Transverse colon (tissue), 4 donors: ENCODE data around the gene MAGI2. TPM values are rescaled to one million over a fixed set of nuclear protein-coding genes. Genes with fewer than 3 reads are reported as not detected.

ENCODE experiments used
- DNase-seq: peaks from one replicate; pipeline ENCODE4 v3.0.0-alpha.2; 2019
- H3K27ac ChIP-seq, 4 donors: fragments of 200-600 bp; sonication (generic); 2 replicates each; pipeline ENCODE4 v1.5.1; 2016 to 2018; ENCODE audit warnings: inconsistent platforms in 4 of 4
- H3K27me3 ChIP-seq: fragments of 200-600 bp; sonication (generic); 2 replicates; pipeline ENCODE4 v1.5.1; 2017; ENCODE audit warnings: inconsistent platforms
- H3K36me3 ChIP-seq, 4 donors: fragments of 200-600 bp; sonication (generic); 2 replicates each; pipeline ENCODE4 v1.5.1; 2017 to 2019; ENCODE audit warnings: inconsistent platforms in 4 of 4
- H3K4me1 ChIP-seq, 4 donors: fragments of 200-600 bp; sonication (generic); 2 replicates each; pipeline ENCODE4 v1.5.1; 2017 to 2020; ENCODE audit warnings: inconsistent platforms in 4 of 4
- H3K4me3 ChIP-seq, 4 donors: fragments of 200-600 bp; sonication (generic); 1 replicate in 1 of 4; 2 replicates in 3 of 4; pipeline versions ENCODE4 v1.5.1 to v1.6.1; 2017 to 2019; ENCODE audit warnings: inconsistent platforms in 4 of 4
- H3K9me3 ChIP-seq, 2 donors: fragments of 200-600 bp; sonication (generic); 2 replicates each; pipeline ENCODE4 v1.5.1; 2017 to 2019; ENCODE audit warnings: inconsistent platforms in 2 of 2
- EP300 ChIP-seq: sonication (generic); formaldehyde crosslinking; IDR thresholded peaks from one replicate; pipeline ENCODE4 v1.6.1; 2017; ENCODE audit warnings: antibody characterized with exemption, low read depth
- POLR2A ChIP-seq: fragments of 450-650 bp; IDR thresholded peaks from one replicate; pipeline ENCODE4 v1.6.1; 2016; ENCODE audit warnings: antibody characterized with exemption, mild to moderate bottlenecking, moderate library complexity
- POLR2AphosphoS5 ChIP-seq, 3 donors: sonication (generic); formaldehyde crosslinking; IDR thresholded peaks; one replicate each; pipeline ENCODE4 v1.6.1; 2016; ENCODE audit warnings: antibody characterized with exemption in 3 of 3
- WGBS, 2 donors: methylation state at CpG; one replicate each; pipeline ENCODE4 v1.1.5; 2018; ENCODE audit warnings: low coverage in 1 of 2; 5-methylcytosine and 5-hydroxymethylcytosine counted together
- in situ Hi-C, 4 donors: fragments of 200-750 bp; cut with MboI; loops; one replicate each; pipeline versions ENCODE4 v1.15.0 to v1.15.1; 2017; ENCODE audit warnings: low sequenced_read_pairs in 3 of 4, low pct_ligation_motif_present in 1 of 4, low pct_unique_long_range_greater_than_20kb in 1 of 4
- intact Hi-C: fragments of 100-400 bp; cut with DNase I; formaldehyde crosslinking; loops from one replicate; pipeline ENCODE4 v1.15.1; 2023; ENCODE audit warnings: low total_unique reads
- total RNA-seq, 4 donors: library from RNA; depleted of rRNA; stranded (reverse); fragments of >200 nt; gene quantifications; one replicate each; pipeline ENCODE4 v1.1.0, GENCODE V29; 2016
- TF ChIP-seq, protein P1 (sequence below), 5 experiments: fragments of 200-600 bp in 3 of 5; fragments of 450-650 bp in 2 of 5; sonication (generic) in 3 of 5; IDR thresholded peaks; 1 replicate in 2 of 5; 2 replicates in 3 of 5; pipeline ENCODE4 v1.5.1; 2016 to 2017; ENCODE audit warnings: antibody characterized with exemption in 5 of 5, inconsistent platforms in 3 of 5, mild to moderate bottlenecking in 2 of 5, moderate library complexity in 1 of 5

The MAGI2 gene
- total RNA-seq, 4 donors from 2014 or later = 1.6 to 9.7 (median 4.1) TPM

DNA sequence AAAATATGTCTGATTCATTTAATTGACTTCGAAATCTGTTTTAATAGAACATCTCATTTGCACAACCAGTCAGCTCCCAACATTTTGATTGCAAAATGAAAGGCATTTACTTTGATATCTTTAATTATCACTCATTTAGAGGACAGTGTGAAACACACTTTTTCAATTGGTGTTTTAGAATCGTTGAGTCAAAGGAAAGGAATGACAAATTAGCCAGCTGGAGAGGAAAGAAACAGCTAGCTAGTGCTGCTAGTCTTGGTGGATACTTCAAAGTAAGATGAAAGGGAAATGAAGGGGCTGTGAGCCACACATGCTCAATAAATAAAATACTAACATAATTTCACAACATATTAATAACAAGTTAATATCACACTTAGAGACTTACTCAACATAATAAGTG, 1084.7 kb downstream of the MAGI2 start:
- no peak for DNase-seq
- in situ Hi-C loops = no loop called here
- Histone ChIP-seq H3K27me3 (no peaks in the 10 kb centered on the region), H3K36me3 (no peaks in the 10 kb centered on the region), H3K4me3 (no peak overlapping the region), H3K9me3 (no peaks in the 10 kb centered on the region), H3K27ac (no peak overlapping the region), H3K4me1 (no peaks in the 10 kb centered on the region)
- 59 to 73% methylated on average over 2 of the region's 2 CpGs for WGBS, 2 donors
- intact Hi-C loops = no loop called here
- TF ChIP-seq, protein P1, sequence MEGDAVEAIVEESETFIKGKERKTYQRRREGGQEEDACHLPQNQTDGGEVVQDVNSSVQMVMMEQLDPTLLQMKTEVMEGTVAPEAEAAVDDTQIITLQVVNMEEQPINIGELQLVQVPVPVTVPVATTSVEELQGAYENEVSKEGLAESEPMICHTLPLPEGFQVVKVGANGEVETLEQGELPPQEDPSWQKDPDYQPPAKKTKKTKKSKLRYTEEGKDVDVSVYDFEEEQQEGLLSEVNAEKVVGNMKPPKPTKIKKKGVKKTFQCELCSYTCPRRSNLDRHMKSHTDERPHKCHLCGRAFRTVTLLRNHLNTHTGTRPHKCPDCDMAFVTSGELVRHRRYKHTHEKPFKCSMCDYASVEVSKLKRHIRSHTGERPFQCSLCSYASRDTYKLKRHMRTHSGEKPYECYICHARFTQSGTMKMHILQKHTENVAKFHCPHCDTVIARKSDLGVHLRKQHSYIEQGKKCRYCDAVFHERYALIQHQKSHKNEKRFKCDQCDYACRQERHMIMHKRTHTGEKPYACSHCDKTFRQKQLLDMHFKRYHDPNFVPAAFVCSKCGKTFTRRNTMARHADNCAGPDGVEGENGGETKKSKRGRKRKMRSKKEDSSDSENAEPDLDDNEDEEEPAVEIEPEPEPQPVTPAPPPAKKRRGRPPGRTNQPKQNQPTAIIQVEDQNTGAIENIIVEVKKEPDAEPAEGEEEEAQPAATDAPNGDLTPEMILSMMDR (IDR thresholded peaks at IDR 0.05) = no peak
- TF ChIP-seq POLR2A = no peak
- TF ChIP-seq POLR2AphosphoS5 (IDR thresholded peaks at IDR 0.05) = no peak

DNA sequence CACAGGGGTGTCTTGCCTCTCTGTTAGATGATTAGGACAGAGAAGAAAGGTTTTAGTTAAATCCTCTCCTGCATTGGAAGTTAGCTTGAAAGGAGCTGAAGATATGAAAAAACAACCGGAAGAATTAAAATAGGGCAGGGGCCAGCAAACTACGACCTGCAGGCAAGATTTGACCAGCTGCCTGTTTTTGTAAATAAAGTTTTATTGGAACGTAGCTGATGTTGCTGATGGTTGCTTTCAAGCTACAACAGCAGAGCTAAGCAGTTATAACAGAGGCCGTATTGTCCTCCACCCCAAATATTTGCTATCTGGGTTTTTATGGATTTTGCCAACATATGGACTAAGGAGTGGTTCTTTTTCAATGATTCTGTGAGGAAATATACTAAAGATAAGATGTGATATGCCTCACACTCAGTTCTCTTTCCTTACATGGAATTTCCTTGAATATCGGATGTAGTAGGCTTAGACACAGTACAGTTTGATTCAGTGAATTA, 1086.1 kb downstream of the MAGI2 start:
- WGBS, 2 donors = 37 to 54% methylated on average over 4 to 5 of the region's 5 CpGs
- in situ Hi-C loops = no loop called here

DNA sequence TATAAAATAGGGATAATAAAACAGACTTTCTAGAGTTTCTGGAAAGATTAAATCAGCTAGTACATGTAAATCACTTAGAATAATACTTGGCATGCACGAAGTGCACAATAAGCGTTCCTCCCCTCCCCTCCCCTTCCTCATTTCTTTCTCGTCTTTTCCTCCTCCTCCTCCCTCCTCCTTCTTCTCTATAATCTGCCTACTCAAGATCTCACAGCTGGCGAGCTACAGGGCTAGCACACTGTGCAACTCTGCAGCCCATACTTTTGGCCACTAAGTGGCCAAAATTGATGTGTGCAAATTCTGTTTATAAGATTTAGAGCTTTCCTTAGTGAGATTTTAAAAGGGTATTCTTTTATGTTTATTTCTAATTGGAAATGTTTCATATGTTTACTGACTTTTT, 1089.6 kb downstream of the MAGI2 start:
- WGBS, 2 donors = 51 to 52% methylated on average over 4 of the region's 4 CpGs
- DNase-seq = no peak
- Histone ChIP-seq H3K27ac (no peak overlapping the region), H3K27me3 (no peaks in the 10 kb centered on the region), H3K9me3 (no peaks in the 10 kb centered on the region), H3K4me3 (no peak overlapping the region), H3K4me1 (no peaks in the 10 kb centered on the region), H3K36me3 (no peaks in the 10 kb centered on the region)
- intact Hi-C loops (no loop called here), in situ Hi-C loops (no loop called here)
- TF ChIP-seq POLR2AphosphoS5 (IDR thresholded peaks at IDR 0.05) (no peak), POLR2A (no peak), EP300 (no peak)
- TF ChIP-seq, protein P1 (IDR thresholded peaks at IDR 0.05) = no peak

More for the DNA sequence above, 1086.1 kb downstream of the MAGI2 start:
- no peak overlapping the region for H3K27ac ChIP-seq
- H3K4me3 ChIP-seq = no peak overlapping the region
- no peaks in the 10 kb centered on the region for H3K27me3 ChIP-seq
- H3K4me1 ChIP-seq = no peaks in the 10 kb centered on the region
- intact Hi-C loops = no loop called here
- H3K9me3 ChIP-seq = no peaks in the 10 kb centered on the region
- no peak for DNase-seq
- TF ChIP-seq EP300 (no peak), POLR2AphosphoS5 (IDR thresholded peaks at IDR 0.05) (no peak), POLR2A (no peak)
- TF ChIP-seq, protein P1 (IDR thresholded peaks at IDR 0.05) = no peak
- H3K36me3 ChIP-seq = no peaks in the 10 kb centered on the region

DNA sequence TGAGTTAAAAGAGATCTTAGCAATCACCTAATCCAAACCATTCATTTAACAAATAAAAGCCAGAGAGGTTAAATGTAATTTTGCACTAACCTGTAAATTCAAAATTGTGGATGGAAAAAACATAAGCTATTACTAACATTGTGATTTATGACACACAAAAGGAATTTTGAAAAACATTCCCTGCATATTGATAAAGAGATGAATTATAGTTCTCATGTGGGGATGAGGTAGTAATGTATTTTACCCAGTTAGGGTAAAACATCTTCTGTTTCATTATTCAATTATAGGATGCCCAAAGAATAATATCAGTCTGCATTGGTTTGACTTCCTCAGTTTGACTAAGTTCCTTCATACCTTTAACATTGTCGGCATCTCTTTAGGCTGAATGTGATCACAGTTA, 1093.6 kb downstream of the MAGI2 start:
- WGBS, 2 donors = 91 to 93% methylated on average over 1 of the region's 1 CpG
- no peaks in the 10 kb centered on the region for H3K4me1 ChIP-seq
- in situ Hi-C loops = no loop called here

More for the DNA sequence above, 1093.6 kb downstream of the MAGI2 start:
- Histone ChIP-seq H3K27me3 (no peaks in the 10 kb centered on the region), H3K27ac (no peak overlapping the region), H3K9me3 (no peaks in the 10 kb centered on the region), H3K36me3 (no peaks in the 10 kb centered on the region), H3K4me3 (no peak overlapping the region)
- TF ChIP-seq, protein P1 (IDR thresholded peaks at IDR 0.05) = no peak
- TF ChIP-seq EP300 (no peak), POLR2AphosphoS5 (IDR thresholded peaks at IDR 0.05) (no peak), POLR2A (no peak)
- intact Hi-C loops = no loop called here
- DNase-seq = no peak
